GM21360 (cell line): ENCODE results near the gene LENG9.
"Not testable (repeated sequence)": the region's sequence is repeated elsewhere in the genome, so short reads cannot be mapped to it uniquely, and the experiment has no call there.

Source experiments
- ATAC-seq: cut with Tn5 transposase; IDR thresholded peaks from one replicate; pipeline ENCODE4 v1.9.1; 2021; ENCODE audit warnings: mild to moderate bottlenecking, moderate library complexity; ENCODE audit not compliant: unreplicated experiment

LENG9 gene

DNA sequence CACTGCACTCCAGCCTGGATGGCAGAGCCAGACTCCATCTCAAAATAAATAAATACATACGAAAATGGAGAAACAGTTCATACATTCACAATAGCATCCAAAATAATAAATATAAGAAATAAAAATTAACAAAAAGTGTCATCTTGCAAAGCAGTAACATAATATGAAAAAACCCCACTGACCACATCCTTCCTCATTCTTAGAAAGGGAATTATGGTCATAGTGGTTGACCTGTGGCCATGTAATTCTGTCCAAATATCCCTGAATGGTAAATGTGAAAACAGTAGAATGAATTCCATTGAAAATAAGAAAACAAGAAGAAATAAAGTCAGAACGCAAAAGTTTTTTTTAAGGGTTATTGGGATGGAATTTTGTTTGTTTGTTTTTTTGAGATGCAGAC is 16.5 kb upstream of the LENG9 start:
- no peak for ATAC-seq

DNA sequence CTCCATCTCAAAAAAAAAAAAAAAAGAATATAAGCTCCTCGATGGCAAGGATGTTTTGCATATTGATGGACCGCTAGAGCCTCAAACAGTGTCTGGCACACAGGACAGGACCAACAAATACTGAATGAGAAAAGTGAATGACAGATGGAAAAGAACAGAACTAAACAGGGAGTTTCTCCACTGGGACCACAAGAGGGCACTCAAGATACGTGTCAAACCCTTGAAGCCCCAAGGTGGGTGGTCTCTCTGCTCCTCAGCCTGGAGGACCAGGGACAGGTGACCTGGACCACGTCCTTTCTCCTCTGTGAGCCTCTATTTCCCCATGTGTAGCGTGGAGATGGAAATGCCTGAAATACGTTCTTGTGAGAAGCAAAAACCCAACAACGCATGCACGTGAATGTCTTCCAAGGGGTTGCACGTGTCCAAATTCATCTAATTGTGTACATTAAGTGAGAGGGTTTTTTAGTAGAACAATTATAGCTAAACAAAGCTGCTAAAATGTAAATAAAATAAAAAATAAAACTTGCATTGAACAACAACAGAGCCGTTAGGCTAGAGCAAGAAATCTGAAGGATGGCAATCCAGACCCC is 15.2 kb upstream of the LENG9 start:
- no peak for ATAC-seq

DNA sequence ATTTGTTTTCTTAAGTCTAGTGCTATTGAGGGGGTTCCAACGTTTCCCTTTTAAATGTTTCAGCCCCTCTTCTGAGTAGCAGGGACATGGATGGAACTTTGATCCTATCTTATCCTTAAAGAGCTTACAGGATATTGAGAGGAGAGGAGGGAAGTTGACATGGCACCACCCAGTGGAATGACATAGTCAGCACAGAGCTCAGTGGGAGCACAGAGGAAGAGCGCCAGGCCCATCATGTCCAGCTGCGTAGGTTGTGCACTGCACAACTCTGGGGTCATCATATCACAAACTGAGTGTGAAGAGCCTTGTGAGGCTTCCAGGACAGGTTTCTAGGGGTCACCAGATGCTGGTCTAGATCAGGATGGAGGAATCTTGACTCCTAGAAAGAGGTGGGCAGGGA is 14.1 kb upstream of the LENG9 start:
- ATAC-seq = no peak

DNA sequence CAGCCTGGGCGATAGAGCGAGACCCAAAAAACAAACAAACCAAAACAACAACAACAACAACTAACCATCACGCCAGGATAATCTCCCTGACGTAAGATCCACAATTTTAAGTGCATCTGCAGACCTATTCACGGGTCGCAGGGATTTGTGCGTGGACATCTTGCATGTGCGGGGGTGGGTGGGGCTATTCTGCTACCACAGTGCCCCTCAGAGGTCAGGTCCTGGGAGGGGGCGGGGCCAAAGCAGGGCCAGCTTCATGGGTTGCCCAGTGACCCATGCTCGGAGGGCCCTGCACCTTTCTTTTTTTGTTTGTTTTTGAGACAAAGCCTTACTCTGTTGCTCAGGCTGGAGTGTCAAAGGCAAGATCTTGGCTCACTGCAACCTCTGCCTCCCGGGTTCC is 12.1 kb upstream of the LENG9 start:
- no peak for ATAC-seq

DNA sequence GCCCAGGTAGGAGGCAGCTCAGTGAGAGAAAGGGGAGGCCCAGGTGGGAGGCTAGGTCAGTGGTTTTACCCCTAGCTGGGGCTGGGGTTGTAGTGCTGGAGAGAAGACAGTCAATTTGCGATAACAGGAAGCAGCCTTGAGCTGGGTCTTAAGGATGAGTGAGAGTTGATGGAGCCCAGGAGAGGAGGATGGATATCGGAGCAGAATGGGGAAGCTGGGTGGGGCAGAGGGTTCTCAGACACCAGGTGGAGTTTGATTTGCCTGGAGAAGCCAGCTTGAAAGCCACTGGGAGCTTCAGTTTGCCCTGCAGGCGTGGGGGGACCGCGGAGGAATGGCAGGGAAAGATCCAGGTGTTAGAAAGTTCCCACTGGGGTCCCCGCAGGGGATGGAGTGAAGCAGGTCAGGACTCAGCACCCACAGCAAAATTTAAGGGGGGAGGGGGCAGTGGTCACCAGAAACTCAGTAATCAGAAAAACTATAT is 10.4 kb upstream of the LENG9 start:
- no peak for ATAC-seq

DNA sequence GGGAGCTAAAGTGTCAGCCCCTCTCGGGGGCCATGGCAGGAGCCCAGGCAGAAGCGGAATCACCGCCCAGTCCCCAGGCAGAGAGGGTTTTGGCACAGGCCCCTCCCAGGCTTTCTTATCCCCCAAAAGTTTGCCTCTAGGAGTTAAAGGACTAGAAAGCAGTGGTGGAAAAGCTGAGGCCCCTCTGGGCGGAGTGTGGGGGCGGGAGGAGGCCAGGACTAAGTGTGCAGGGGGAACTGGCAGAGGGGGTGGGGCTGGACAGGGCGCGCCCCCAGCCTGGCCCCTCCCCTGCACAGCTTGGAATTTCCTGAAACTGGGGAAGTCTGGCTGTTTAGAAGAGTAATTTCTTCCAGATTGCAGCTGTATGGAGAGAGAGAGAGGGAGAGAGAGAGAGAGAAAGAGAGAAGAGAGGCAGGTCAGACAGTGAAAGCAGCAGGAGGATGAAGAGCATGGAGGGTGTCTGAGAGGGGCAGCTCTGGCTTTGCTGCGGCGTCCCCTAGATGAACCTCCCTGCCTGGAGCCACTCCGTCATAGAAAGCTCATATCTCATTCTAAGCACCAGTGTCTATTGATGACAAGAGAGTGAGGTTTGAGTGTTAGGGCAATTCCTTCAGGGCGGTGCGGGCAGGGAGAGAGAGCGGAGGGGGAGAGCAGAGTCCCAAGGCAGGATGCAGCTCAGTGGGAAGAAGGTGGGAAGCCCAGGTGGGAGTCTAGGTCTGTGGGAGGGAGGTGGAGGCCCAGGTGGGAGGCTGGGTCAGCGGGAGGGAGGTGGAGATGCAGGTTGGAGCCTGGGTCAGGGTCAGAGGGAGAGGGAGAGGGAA is 9.7 kb upstream of the LENG9 start, which contains the start of gene CDC42EP5:
Gene CDC42EP5, minus strand, starts transcription at position 226 of the 821 bp plus-strand sequence. CDS start 7,749 bp downstream, outside the sequence.
- no peak for ATAC-seq

DNA sequence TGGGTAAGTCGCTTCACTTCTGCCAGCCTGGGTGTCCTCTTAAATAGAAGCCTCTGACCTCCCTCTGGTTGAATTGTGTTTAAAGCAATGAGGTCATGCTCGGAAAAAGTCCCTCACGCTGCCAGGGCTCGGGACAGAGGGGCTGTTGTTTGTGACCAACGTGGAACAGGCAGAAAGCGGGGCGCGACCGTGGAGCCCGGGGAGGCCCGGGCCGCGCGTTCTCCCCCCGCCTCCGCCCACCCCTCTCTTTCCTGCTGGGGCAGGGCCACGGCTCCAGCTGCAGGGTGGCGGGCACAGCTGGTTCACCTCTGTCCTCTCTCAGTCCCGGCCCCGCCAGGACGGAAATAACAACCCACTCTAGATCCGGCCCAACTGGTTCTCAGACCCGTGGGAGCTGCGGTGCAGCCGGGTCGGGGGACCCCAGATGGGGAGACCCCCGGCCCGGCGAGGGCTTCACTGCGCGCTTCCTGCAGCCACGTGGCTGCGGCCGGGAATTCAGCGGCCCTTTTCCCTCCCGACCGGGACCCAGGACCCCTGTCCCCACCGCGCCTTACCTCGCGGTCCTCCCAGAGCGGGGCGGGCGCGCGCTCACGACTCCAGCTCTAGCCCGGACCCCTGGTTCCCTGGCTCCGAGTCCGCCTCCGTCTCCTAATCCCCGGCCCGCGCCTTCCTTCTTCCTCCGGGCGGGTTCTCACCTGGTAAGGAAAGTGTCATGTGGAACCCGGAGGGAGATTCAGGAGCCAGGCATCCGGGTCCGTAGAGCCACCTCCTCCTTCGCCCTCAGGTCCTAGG is 7.6 kb upstream of the LENG9 start:
- no peak for ATAC-seq

DNA sequence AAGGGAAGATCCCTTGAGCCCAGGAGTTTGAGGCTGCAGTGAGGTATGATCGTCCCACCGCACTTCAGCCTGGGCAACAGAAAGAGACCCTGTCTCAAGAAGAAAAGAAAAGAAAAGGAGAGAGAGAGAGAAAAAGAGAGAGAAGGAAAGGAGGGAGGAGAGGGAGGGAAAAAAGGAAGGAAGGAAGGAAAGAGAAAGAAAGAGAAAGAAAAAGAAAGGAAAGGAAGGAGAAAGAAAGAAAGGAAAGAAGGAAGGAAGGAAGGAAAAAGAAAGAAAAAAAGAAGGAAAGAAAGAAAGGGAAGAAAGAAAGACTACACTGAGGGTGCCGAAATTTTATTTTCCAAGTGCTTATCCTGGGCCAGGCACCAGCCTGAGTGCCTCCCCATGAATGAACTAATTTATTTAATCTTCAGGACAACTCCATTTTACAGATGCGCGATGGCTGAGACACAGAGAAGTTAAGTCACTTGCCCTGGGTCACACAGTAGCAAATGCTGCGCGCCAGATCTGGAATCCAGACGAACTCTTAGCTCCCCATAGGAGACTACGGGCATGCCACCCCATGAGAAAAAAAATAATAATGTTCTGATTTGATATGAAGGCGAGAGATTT is 6.8 kb upstream of the LENG9 start:
- no peak for ATAC-seq

DNA sequence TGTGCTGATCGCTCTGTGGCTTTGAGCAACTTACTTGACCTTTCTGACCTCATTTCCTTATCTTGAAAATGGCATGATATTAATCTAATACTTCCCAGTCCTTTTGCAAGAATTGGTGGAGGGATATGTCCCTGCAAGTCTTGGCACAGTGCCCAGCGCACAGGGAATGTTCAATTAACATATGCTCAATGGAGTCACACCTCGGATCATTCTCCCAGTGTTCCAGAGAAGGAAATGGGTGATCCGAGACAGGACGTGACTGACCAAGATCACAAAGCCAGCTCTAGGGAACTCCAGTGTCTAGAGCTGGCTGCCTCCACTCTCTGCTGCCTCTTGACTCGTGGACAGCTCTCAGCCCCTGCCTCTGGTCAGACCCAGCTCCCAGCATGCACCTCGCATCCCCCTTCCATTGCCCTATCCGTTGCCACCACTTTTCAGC is 5.9 kb upstream of the LENG9 start:
- ATAC-seq = no peak

DNA sequence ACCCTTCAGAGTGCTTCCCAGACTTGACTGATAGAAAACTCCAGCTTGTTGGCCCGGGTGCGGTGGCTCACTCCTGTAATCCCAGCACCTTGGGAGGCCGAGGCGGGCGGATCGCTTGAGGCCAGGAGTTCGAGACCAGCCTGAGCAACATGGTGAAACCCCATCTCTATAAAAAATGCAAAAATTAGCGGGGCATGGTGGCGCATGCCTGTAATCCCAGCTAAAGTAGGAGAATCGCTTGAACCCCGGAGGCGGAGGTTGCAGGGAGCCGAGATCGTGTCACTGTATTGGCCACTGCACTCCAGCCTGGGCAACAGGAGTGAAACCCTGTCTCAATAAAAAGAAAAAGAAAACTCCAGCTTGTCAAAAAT is 2.5 kb upstream of the LENG9 start:
- ATAC-seq = not testable (repeated sequence)

DNA sequence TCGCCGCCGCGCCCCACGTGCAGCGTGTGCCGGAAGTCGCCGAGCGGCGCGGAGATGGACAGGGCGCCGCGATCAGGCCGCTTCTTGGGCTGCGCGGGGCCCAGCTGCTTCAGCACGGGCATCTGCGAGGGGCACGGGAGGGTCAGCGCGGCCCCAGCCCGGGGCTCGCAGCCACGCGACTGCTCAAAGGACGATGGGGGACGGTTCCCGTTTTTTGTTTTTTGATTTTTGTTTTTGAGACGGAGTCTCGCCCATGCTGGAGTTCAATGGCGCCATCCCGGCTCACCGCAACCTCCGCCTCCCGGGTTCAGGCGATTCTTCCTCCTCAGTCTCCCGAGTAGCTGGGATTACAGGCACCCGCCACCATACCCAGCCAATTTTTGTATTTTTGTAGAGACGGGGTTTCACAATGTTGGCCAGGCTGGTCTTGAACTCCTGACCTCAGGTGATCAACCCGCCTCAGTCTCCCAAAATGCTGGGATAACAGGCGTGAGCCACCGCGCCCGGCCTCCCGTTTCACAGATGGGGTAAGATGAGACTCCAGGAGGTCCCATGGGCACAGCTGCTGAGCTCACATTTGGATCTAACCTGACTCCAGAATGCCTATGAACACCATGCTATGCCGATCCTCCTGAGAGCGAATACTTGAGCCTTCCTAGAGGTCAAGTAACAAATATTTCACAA is 2.0 kb upstream of the LENG9 start:
- no peak for ATAC-seq

DNA sequence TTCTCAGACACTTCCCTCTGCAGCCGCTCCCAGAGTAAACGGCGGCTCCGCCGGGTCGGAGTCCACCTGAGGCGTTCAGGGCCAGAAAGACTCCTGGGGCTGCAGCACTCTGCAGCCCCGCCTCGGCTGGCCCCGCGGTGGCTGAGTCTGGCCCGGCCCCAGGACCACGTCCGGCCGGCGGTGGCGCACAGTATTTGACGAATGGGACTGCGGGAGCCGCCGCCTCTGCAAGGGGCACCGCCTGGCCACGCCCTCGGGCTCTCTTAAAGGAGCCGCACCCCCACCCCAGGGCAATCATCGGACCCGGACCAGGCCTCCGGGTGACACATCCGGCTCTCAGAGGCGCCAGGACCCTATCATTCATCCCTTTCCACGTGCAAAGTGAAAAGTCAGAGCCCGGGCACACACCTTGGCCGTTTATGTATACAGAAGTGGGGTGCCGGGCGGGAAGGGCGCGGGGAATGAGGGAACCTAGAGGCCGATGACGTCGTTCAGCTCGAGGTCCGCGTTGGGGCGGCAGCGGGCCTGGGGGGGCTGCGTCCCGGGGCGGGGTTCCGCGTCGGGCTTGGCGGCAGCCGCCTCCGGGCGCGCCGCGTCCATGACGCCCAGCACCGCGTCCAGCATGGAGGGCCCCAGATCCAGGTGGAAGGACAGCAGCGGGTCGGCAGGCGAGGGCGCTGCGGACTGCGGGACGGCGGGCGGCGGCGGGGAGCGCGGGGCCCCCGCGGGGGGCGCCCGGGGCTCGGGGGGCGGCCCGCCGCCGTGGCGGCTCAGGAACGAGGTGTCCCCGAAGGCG is 1.2 kb upstream of the LENG9 start:
- ATAC-seq = peak; percentile 34

DNA sequence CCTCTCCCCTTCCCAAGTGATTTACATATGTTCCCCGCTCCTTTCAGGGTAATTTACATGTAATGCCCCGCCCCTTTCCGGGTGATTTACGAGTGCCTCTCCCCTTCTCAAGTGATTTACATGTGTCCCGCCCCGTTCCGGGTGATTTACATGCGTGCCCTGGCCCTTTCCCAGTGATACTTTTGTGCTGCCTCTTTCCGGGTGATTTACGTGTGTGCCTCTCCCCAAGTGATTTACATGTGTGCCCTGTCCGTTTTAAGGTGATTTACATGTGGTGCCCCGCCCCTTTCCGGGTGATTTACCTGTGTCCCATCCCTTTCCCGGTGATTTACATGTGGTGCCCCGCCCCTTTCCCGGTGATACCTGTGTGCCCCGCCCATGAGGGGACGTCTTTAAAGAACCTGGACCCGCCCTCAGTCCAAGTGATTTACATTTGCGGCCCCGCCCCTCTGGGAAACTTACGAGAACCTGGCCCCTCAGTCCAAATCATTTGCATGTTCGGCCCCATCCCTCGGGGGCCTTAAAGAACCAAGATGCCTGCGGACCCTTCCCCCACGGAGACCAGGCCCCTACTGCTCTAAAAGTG is 559 bp upstream of the LENG9 start:
- peak; percentile 38 for ATAC-seq

DNA sequence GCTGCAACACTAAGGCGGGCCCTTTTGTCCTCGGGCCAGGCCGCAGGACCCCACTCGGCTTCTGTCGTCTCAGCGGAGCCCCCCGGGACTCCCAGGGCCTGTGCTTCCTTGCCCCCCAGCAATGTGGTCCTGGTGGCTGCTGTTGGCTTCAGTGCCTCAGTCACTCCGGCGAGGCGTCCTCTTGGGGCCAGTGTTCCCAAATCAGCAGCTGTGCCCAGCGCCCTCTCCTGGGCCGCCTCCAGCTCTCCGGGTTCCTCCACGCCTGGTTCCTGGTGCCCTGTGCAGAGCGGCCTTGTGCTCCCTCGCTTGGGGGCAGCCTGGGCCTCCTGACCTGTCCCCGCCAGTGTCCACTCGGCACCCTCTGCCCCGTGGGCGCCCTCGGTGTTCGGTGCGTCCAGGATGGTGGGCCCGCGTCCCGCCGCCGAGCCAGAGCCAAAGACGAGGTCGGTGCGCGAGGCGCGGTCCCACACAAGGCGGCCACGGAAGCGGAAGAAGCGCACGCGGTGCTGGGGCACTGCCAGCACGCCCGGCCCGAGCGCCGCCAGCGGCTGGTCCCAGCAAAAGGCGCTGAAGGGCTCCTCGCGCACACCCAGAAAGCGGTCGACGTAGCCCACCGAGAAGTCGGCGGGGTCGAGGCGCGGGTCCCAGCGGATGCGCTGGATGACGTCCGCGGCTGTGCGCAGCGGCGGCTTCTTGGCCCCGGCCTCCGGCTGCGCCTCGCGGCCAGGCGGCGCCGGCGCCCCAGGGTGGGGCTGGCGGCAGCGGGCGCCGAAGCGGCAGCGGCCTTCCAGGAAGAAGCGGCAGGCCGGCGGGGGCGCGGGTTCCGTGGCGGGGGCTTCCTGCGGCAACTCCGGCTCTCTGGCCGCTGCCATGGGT is 685 bp downstream of the LENG9 start:
- peak; percentile 14 for ATAC-seq

DNA sequence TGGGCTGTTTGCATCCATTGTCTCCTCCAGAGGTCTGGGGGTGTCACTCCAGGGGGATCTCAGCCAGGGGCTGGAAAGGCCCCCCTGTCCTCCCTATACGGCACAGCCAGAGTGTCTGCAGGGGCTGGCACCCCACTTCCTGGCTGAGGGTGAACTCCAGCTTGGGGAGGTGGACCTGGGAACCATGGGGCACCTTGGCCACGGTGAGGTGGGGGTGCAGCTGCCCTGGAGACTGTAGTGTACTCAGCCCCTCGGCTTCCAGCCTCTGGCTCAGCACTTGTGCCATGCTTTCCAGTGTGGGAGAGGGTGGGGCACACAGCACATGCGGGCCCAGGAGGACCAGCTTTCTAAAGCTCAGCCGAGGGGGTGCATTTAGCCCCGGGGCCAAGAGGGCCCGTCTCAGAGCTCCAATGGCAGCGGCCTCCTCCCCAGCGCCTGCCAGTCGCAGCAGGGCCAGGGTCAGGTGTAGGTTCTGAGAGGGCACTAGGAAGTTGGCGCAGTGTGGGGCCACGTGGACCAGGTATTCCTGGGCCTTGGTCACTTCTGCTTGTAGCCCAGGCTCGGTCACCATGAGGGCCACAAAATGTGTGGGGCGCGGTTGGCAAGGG is 1.4 kb downstream of the LENG9 start:
- ATAC-seq = no peak

DNA sequence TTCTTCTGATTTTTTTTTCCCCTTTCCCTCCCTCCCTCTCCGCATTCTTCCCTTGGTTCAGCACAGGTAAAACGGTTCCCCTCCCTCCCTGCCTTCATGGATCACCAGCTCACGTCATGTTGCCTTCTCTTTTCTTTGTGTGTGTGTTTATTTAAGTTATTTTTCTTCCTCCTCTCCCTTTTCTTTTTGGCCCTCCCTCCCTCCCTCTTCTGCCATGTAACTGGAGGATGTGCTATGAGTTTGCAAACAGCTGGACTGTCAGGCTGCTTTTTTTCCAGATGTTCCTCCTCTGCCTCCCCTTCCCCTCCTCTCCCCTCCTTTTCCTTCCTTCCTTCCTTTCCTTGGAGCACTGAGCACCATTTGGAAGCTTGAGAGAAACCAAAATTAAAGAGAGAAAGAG is 2.0 kb downstream of the LENG9 start:
- ATAC-seq = no peak

DNA sequence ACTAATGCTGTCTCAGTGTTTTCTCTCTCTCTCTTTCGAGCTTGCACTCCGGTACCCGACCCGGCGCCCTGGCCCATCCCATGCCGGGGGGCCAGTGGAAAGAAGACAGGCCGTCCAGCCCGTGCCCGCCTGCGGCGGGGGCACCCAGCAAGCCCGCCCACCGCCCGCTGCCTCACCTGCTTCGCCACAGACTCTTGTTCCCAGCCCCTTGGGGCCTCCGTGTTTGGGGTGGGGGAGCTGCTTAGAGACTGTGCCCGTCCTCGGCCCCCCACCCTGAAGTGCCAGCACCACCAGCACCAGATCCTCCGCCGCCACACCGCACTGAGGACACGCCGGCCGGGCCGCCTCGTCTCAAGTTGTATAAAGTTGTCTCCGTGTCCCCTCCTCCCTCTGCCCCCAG is 2.4 kb downstream of the LENG9 start:
- no peak for ATAC-seq
